ENCODE data around the gene DGKD.
"Not testable (repeated sequence)": the region's sequence is repeated elsewhere in the genome, so short reads cannot be mapped to it uniquely, and the experiment has no call there.

Gene DGKD

GRCh38 chr2:233362742-233363141 lies 8.4 kb downstream of the DGKD start:
- no peak for DNase-seq (ENCODE audit: low spot score)

DNA sequence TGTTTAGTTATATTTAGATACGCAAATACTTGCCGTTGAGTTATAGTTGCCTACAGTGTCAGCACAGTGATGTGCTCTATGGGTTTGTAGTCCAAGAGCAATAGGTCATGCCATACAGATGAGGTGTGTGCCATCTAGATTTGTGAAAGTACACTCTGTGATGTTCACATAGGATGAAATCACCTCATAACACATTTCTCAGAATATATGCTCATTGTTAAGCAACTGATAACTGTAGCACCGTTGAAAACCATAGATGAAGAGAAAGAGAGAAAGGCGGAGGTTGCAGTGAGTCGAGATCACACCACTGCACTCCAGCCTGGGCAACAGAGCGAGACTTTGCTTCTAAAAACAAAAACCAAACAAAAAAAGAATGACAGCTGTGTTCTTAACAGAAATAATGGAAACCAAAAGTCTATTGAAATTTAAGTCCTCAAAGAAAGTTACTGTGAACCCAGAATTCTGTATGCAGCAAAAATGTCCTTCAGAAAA lies 9.5 kb downstream of the DGKD start:
- no peak for DNase-seq (ENCODE audit: low spot score)

- DNase-seq (ENCODE audit: low spot score): no peak
These were observed 11.7 kb downstream of the DGKD start for GRCh38 chr2:233365861-233366520.

DNA sequence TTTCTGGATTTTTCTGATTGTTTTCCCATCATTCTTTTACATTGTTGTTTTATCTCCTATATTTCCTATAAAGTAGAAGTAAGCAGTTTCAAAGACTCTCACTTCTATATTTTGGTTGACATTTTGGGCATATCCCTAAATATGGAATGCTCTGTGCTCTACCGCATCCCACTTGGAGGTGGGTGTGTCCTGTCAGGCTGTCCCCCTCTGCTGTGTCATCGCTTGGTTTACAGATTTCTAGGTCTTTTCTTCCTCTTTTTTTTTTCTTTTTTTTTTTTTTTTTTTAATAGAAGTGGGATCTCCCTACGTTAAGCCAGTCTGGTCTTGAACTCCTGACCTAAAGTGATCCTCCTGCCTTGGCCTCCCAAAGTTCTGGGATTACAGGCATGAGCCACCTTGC lies 13.3 kb downstream of the DGKD start:
- DNase-seq (ENCODE audit: low spot score): no peak

DNA sequence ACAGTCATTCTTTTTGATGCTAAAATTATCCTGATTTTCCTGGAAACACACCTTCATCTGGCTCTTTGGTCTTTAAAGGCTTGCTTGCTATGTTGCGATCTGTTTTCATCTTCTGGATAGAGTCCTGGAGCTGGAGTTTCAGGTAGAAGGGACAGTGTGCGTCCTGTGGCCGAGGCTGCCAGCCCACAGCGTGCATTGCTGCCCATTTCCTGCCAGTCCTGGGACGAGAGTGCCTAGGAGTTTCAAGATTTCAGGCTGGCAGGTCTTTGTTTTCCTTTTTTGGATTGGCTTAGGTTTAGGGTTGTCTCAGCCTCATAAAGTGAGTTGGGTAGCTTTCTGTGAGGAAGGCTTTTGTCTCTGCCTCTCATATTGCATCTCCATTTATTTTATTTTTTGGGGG lies 14.5 kb downstream of the DGKD start:
- DNase-seq (ENCODE audit: low spot score): no peak

GRCh38 chr2:233369462-233369861 lies 15.2 kb downstream of the DGKD start:
- no peak for DNase-seq (ENCODE audit: low spot score)

DNA sequence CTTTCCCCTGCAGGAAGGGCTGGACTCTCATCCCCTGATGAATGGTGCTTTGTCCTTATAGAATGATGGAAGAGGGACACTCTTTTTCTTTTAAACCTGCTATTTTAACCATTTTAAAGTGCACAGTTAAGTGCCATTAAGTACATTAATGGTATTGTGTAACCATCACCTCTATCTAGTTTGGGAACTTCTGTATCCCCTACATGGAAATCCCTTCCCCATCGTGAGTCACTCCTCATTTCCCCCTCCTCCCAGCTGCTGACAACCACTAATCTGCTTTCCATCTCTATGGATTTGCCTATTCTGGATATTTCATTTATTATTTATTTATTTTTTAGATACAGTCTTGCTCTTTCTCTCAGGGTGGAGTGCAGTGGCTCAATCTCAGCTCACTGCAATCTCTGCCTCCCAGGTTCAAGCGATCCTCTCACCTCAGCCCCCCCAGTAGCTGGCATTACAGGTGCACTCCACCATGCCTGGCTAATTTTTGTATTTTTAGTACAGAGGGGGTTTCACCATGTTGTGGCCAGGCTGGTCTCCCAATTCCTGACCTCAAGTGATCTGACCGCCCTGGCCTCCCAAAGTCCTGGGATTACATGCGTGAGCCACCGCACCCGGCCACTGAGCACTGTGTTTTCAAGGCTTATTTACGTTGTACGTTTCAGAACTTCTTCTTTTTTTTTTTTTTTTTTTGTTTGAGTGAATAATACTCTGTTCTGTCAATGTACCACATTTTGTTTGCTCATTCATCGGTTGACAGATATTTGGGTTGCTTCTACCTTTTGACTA lies 15.8 kb downstream of the DGKD start:
- no peak for DNase-seq (ENCODE audit: low spot score)

DNA sequence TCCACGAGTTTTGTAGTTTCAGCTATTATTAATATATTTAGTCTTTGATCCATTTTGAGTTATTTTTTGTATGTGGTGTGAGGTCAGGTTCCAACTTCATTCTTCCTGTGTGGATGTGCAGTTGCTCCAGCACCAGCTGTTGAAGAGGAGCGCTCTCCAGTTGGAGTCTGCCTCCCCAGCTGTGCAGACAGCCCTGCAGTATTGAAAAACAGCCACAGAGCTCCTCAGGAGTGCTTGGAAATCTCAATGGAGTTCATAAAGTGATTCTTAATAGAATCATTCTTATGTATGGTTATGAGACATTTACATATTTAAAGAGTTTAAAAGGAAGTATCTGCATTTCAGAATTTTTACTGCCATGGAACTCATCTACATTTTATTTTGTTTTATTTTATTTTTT lies 17.3 kb downstream of the DGKD start:
- no peak for DNase-seq (ENCODE audit: low spot score)

- DNase-seq (ENCODE audit: low spot score): no peak
These were observed 18.6 kb downstream of the DGKD start for GRCh38 chr2:233372855-233373254.

- DNase-seq (ENCODE audit: low spot score): no peak
These were observed 19.0 kb downstream of the DGKD start for GRCh38 chr2:233373316-233373715.

DNA sequence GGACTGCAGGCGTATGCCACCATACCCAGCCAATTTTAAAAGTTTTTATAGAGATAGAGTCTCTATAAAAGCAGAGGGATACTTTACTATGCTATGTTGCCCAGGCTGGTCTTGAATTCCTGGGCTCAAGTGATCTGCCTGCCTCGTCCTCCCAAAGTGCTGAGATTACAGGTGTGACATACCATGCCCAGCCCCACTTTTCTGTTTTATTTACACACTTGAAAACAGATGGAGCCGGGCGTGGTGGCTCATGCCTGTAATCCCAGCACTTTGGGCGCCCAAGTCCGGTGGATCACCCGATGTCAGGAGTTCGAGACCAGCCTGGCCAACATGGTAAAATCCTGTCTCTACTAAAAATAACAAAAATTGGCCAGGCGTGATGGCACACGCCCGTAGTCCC lies 20.5 kb downstream of the DGKD start:
- DNase-seq (ENCODE audit: low spot score): not testable (repeated sequence)

DNA sequence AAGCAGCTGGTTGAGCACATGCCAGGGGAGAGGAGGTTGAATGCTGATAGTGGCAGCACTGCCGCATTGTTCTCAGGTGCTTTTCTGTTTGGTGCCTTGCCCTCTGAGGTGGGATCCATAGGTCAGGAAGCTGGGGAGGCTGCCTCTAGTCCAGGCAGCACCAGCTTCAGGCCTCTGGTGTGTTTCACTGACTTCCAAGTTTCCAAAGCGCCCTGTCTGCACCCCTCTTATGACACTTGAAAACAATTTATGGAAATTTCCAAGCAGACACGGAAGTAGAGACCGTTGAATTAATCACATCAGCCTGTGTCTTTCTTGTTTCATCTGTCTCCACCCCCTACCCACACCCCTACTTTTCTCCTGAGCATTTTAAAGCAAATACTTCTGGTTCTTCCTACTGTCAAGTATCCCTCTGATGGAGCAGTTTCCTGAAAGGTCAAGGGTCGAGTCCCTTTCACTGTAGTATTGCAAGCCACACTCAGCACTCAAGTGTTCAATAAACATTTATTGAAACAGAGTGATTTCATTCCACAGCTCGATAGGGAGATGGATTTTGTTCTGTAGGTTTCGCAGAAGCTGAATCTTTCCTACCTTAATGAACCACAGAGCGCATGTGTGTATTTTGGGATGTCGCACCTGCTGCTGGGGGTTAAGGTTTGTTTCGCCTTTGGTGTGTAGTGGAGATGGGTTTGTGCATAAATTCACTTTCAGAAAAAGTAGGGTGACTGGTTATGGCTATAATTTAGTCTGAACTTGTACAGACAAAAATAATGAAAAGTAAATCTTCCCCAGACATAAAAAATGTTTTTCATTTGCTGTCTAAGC lies 21.4 kb downstream of the DGKD start:
- no peak for DNase-seq (ENCODE audit: low spot score)

- no peak for DNase-seq (ENCODE audit: low spot score)
These were observed 24.7 kb downstream of the DGKD start for GRCh38 chr2:233379034-233379433.

- no peak for DNase-seq (ENCODE audit: low spot score)
These were observed 25.1 kb downstream of the DGKD start for GRCh38 chr2:233379441-233379840.

DNA sequence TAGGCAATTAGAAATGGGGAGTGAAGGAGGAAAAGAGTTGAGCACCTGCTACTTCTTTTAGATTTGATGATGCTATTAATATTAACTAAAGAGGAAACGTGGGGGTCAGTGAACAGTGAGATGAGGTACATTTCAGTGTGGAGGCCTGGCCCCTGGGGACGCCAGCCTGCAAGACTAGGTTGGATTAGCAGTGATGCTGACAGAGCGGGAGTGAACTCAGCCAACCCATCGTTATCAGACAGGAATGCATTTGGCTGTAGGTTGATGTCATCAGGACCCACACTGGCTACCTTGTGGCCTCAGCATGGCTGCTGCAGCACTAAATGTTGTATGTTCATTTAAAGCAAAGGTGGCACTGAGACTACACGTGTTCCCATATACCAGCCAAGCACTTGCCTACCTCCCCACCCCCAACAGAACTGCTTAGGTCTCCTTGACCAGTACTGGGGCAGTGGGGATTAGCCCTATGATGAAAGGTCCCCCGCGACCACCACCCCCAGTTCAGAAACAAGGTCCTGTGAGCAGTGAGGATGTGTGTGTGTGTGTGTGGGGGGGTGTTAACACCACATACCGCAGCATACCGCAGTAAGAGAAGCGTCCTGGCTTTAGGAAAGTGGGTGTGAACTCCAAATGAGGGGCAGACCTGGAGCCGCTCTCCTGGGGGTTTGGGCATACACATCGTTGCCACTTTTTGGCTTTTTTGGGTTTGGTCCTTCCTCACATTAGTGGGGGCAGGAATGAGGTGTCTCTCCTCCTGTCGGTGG lies 26.0 kb downstream of the DGKD start:
- peak; percentile 5 for DNase-seq (ENCODE audit: low spot score)

- DNase-seq (ENCODE audit: low spot score): no peak
These were observed 26.8 kb downstream of the DGKD start for GRCh38 chr2:233380995-233381637.

DNA sequence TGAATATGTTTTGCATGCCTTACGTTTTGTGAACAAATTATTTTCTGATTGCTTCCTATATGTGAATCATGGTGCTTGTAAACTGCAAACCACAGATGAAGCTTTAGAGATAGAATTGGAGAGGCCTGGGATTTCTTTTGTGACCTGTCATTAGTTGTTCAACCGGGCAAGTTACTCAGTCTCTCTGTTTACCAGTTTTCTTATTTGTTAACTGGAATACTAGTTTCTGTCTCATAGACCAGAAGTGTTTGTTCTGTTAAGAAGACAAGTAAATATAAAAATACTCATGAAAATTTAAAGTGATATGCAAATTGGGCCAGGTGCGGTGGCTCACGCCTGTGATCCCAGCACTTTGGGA lies 27.3 kb downstream of the DGKD start:
- no peak for DNase-seq (ENCODE audit: low spot score)

GRCh38 chr2:233384015-233384414 lies 29.7 kb downstream of the DGKD start:
- no peak for DNase-seq (ENCODE audit: low spot score)

DNA sequence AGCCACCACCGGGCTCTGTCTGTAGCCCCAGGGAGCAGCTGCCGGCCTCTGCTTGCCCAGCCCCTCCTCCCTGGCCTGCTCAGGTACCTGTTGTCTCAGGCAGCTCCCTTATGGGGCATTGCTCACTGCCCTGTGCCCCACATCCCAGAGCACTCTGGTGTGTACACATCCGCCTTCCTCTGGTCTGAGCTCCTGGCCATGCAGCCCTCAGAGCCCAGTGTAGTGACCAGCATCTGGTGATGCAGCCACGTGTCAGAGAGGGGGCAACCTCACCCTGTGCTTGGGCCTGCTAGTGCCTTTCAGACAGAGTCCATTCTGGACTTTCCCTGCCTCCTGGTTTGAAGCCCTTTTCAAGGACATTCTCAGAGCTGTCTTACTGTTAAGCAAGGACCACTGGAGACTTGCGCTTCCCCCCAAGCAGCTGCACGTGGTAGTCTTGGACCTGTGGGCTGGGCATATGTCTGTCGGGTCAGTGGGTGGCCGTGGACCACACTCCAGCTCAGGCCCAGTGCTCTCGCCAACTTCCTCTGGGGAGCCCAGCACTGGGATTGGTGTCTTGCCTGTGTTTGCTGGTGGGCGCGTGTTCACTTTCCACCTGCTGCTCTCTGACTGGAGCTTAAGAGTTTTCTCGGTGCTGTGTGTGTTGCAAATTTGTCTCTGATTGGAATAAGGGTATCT lies 30.7 kb downstream of the DGKD start:
- no peak for DNase-seq (ENCODE audit: low spot score)

DNA sequence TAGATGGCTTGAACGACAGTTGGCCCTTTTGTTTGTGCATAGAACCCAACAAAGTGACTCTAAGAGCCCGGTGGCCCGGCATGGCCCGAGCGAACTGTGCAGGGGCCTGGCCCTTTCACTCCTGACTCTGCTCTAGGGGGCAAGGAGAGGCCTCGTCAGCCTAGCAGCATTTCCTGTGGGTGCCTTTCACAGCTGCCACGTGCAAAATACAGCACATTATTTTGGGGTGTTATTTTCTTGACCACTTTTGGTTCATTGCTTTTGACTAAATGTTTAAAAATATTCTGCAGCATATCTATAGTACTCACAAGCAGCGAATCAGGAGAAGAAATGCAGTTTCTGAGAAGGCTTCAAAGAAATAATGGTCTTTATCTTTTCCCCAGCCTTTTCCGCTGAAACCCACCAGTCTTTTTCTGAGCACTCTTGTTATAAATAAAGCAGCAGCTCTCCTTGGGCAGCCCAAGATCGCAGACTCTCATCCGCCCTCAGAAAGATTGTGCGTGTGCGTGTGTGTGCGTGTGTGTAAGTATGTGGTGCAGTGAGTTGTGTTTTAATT lies 31.3 kb downstream of the DGKD start:
- no peak for DNase-seq (ENCODE audit: low spot score)

Data from kidney tubule cell (primary cell).